ENCODE measurements around the gene DHX58. TPM values are rescaled to one million over a fixed set of nuclear protein-coding genes. Genes with fewer than 3 reads are reported as not detected.

DHX58 gene
- total RNA-seq, 1 donor from 2014 or later = 3.1 TPM

DNA sequence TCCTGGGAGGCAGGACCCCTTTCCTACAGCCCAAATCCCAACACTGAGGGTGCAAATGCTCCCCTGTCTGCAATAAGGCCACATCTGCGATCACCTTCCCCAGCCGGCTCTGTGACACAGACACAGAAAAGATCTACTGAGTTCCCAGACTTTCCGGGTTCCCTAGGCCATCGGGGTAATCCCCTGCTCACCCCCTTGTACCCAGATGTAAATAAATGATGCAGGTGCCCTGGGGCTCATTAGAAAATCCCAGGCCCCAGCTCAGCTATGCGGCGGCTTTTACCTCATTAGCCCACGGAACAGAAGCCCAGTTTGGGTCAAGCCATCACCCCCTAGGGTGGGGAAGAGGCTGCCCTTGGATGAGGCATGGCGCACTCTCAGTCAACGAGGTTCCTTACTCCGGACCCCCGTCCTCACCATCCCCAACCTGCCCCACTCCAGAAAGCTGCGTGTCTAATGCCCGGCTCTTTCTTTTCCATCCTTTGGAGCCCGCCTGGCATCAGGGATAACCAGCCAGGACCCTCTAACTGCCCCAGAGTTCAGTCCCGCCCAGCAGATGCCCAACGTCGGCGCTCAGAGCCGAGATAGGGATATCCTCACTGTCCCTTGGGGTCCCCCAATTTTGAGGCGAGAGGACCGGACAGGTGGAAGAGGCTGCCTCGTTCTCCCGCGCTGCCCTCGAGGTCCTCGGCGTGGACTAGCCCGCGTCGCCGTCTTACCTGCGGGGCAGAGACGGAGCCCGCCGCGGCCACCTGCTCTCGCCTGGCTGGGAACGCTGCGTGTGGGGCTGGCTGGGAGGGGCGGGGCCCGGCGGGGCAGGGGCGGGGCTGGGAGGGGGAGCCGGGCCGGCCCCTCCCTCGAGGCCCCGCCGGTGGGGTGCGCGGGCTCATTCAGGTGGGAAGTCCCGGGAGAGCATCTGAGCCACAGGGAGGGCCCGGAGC, 14.6 kb downstream of the DHX58 start, which contains the start of gene ZNF385C:
Gene ZNF385C (minus strand): TSS at position 783 of the 941 bp plus-strand sequence. CDS start 35,417 bp downstream, outside the sequence.
- Histone ChIP-seq H3K36me3 (no peaks in the 10 kb centered on the region), H3K9me3 (replicated peaks) (no peaks in the 10 kb centered on the region), H3K4me1 (peaks cover 13% of the 10 kb centered on the region), H3K4me3 (no peak within 1 kb of the TSS), H3K27ac (replicated peaks) (no peak within 1 kb of the TSS), H3K27me3 (ENCODE audit: low read depth) (peaks cover 42% of the 10 kb centered on the region)
- TF ChIP-seq, protein P1, sequence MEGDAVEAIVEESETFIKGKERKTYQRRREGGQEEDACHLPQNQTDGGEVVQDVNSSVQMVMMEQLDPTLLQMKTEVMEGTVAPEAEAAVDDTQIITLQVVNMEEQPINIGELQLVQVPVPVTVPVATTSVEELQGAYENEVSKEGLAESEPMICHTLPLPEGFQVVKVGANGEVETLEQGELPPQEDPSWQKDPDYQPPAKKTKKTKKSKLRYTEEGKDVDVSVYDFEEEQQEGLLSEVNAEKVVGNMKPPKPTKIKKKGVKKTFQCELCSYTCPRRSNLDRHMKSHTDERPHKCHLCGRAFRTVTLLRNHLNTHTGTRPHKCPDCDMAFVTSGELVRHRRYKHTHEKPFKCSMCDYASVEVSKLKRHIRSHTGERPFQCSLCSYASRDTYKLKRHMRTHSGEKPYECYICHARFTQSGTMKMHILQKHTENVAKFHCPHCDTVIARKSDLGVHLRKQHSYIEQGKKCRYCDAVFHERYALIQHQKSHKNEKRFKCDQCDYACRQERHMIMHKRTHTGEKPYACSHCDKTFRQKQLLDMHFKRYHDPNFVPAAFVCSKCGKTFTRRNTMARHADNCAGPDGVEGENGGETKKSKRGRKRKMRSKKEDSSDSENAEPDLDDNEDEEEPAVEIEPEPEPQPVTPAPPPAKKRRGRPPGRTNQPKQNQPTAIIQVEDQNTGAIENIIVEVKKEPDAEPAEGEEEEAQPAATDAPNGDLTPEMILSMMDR (IDR thresholded peaks at IDR 0.05; ENCODE audit: borderline replicate concordance) = no peak
- DNase-seq = no peak
- intact Hi-C loops (cut with micrococcal nuclease) = no loop called here

DNA sequence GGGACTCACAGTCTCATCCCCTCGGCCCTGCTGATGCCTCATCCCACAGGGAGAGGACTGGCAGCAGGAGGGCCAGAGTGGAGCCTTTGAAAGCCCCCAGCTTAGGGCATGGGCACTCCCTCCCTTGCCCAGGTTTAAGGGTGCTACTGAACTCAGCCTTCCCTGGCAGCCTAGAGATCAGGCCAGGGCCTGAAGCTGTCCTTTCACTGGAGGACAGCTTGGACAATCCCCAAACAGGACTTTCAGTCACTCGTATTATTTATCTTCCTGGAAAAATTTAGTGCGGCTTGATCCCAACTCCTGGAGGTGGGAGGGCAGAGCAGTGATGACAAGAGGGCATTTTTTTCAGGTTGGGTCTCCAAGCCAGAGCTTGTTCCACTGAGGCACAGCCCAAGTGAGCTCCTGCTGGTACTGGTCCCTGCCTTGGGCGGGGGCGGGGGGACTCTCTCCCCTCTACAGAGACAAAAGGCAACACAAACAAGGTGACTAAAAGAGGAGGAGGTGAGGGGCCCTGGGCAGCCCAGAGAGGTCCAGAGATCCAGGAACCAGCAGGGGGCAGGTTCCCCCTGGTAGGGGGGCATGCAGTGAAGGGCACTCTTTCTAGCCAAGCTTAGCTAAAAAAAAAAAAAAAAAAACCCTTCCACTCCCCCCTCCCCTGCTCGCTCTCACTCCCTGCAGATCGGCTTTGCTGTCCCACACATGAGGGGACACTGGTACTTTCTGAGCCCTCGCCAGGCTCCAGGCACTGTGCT, 16.0 kb downstream of the DHX58 start:
- no peak overlapping the region for H3K4me3 ChIP-seq
- intact Hi-C loops (cut with micrococcal nuclease) = no loop called here
- TF ChIP-seq, protein P1 (IDR thresholded peaks at IDR 0.05; ENCODE audit: borderline replicate concordance) = no peak
- H3K27me3 ChIP-seq (ENCODE audit: low read depth) = peaks cover 42% of the 10 kb centered on the region
- H3K36me3 ChIP-seq = no peaks in the 10 kb centered on the region
- H3K27ac ChIP-seq (replicated peaks) = no peak overlapping the region
- peaks cover 7% of the 10 kb centered on the region for H3K4me1 ChIP-seq
- DNase-seq = no peak
- H3K9me3 ChIP-seq (replicated peaks) = no peaks in the 10 kb centered on the region

DNA sequence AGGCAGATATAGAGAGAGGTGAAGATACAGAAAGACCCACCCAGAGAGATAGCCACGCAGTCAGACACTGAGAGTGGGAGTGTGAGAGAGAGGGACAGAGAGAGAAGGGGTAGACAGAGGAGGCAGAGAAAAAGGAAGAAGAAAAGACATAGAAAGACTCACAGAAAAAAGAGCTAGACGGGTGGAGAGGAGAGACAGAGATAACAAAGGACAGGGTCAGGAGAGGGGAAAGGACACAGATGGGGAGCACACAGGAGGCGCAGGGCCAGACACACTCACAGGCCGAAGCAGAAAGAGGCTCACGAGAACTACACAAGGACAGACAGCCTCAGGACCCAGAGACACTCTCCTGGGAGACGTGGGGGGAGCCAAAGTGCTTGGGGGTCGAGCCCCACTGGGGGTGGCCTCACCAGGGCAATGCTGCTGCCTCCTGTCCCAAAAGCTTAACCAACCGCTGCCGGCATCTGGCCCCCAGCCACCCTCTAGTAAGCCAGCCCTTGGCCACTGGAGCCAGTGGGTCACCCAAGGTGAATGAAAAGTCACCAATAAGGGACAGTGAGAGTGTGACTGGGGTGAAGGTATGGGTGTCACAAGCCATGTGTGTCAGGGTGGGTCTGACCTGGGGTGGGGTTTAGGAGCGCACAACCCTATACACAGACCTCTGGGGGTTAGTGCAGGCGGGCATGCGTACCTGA, 18.0 kb downstream of the DHX58 start:
- H3K27ac ChIP-seq (replicated peaks) = no peak overlapping the region
- H3K36me3 ChIP-seq = no peaks in the 10 kb centered on the region
- TF ChIP-seq, protein P1 (IDR thresholded peaks at IDR 0.05; ENCODE audit: borderline replicate concordance) = no peak
- no peaks in the 10 kb centered on the region for H3K9me3 ChIP-seq (replicated peaks)
- DNase-seq = no peak
- H3K4me3 ChIP-seq = no peak overlapping the region
- peaks cover 6% of the 10 kb centered on the region for H3K4me1 ChIP-seq
- H3K27me3 ChIP-seq (ENCODE audit: low read depth) = peaks cover 48% of the 10 kb centered on the region
- intact Hi-C loops (cut with micrococcal nuclease) = no loop called here

DNA sequence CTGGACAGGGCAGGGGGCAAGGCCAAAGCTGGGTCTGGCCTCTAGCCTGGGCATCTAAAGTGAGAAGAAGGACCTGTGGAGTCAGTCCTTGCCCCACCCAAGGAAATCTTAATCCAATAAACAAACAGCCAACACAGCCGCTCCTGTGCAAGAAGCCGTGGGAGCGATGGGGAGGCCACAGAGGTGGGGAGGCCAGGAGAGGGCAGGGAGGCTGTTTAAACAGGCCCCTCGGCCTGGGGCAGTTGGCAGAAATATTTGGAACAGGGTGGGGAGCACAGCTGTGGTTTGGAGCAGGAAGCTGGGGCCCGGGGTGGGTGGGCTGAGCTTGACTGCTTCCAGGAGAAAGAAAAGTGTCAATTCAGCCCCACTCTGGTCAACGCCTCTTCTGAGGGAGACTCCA, 19.6 kb downstream of the DHX58 start:
- DNase-seq = no peak
- H3K9me3 ChIP-seq (replicated peaks) = no peaks in the 10 kb centered on the region
- H3K27me3 ChIP-seq (ENCODE audit: low read depth) = peaks cover 57% of the 10 kb centered on the region
- intact Hi-C loops (cut with micrococcal nuclease) = no loop called here
- no peak overlapping the region for H3K27ac ChIP-seq (replicated peaks)
- TF ChIP-seq, protein P1 (IDR thresholded peaks at IDR 0.05; ENCODE audit: borderline replicate concordance) = no peak
- H3K4me1 ChIP-seq = peaks cover under 1% of the 10 kb centered on the region
- no peak overlapping the region for H3K4me3 ChIP-seq
- H3K36me3 ChIP-seq = no peaks in the 10 kb centered on the region

All from left ventricle myocardium inferior (tissue), 1 donor.